Measurements from ENCODE around the gene RECQL5. TPM values are rescaled to one million over a fixed set of nuclear protein-coding genes. Genes with fewer than 3 reads are reported as not detected.
A peak's percentile ranks its signal among the peaks of the same experiment; 100 is the strongest.

The RECQL5 gene
- total and polyA plus RNA-seq, 2 of the 8 experiments (the other 6 are each of a cell fraction or from before 2014, with no cell fraction given), result 15.1 to 41.1 TPM

DNA sequence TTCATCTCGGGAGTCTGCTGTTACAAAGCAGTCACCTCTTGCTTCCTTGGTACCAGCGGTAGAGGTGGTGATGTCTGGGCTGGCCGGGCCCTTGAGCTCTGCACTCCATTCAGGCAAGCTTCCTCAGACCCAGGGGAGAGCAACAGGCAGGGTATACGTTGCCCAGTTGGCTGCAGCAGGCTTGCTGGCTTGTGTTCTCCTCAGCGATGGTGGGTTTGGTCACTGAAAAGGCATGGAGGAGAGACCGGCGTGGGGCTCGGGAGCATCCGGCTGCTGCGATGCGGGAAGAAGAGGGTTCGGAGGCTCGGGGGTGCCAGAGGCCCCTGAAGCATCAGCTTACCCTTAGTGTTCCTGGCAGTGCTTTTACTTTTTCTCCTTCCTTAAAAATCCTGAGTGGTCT, 26.0 kb upstream of the RECQL5 start:
- FAIRE-seq, result no peak
- H3K36me3 ChIP-seq (ENCODE audit: control insufficient read depth in 2 of 4, insufficient read depth in 4 of 4, low read length in 3 of 4), result peaks cover 2 to 9% (median 5%) of the 10 kb centered on the region in 4 experiments; a peak in 4 of 8 replicates
- no peak overlapping the region for H2BK15ac ChIP-seq (ENCODE audit: low read length)
- no peak overlapping the region for H2BK12ac ChIP-seq (ENCODE audit: low read depth, low read length)
- WGBS, 2 experiments (ENCODE audit: extremely low coverage in 1 of 2, insufficient coverage in 1 of 2, insufficient read length in 1 of 2, insufficient replicate concordance in 2 of 2, low coverage in 1 of 2, low lambda C conversion rate in 2 of 2, missing lambda C conversion rate in 1 of 2), result 81% methylated on average over 13 of the region's 13 CpGs; no CpG with 5 or more reads in 1 of the 2 experiments
- no peak overlapping the region for H2BK120ac ChIP-seq (replicated peaks; ENCODE audit: low read depth, low read length)
- no peak overlapping the region; the same call in 1 of the 2 replicates for H3K18ac ChIP-seq (ENCODE audit: extremely low read depth, low read length)
- H4K20me1 ChIP-seq (replicated peaks in 1 of 2; ENCODE audit: control insufficient read depth in 1 of 2, insufficient read depth in 2 of 2, low read length in 2 of 2), result peaks cover 10 to 17% of the 10 kb centered on the region in 2 experiments
- TF ChIP-seq RXRA (IDR thresholded peaks at IDR 0.05; ENCODE audit: insufficient read depth, low read depth, low read length) (no peak), GTF2F1 (IDR thresholded peaks at IDR 0.05; ENCODE audit: borderline replicate concordance, low read depth, low read length) (no peak), NRF1 (IDR thresholded peaks at IDR 0.05; ENCODE audit: low read depth, low read length) (no peak), EP300 (IDR thresholded peaks at IDR 0.05; ENCODE audit: borderline replicate concordance in 1 of 2, low read depth in 2 of 2, low read length in 2 of 2) (no peak), SAP30 (IDR thresholded peaks at IDR 0.05; ENCODE audit: insufficient read depth, insufficient replicate concordance, low read length) (no peak), SIRT6 (IDR thresholded peaks at IDR 0.05; ENCODE audit: low read length) (no peak)
- TF ChIP-seq, protein P1, sequence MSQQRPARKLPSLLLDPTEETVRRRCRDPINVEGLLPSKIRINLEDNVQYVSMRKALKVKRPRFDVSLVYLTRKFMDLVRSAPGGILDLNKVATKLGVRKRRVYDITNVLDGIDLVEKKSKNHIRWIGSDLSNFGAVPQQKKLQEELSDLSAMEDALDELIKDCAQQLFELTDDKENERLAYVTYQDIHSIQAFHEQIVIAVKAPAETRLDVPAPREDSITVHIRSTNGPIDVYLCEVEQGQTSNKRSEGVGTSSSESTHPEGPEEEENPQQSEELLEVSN (IDR thresholded peaks at IDR 0.05), result no peak
- TF ChIP-seq, protein P2, sequence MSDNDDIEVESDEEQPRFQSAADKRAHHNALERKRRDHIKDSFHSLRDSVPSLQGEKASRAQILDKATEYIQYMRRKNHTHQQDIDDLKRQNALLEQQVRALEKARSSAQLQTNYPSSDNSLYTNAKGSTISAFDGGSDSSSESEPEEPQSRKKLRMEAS (IDR thresholded peaks at IDR 0.05), result no peak
- TF ChIP-seq, protein P3, sequence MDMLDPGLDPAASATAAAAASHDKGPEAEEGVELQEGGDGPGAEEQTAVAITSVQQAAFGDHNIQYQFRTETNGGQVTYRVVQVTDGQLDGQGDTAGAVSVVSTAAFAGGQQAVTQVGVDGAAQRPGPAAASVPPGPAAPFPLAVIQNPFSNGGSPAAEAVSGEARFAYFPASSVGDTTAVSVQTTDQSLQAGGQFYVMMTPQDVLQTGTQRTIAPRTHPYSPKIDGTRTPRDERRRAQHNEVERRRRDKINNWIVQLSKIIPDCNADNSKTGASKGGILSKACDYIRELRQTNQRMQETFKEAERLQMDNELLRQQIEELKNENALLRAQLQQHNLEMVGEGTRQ (IDR thresholded peaks at IDR 0.05; ENCODE audit: low read length), result no peak
- no peak overlapping the region for H2BK20ac ChIP-seq (ENCODE audit: low read length)
- peak overlapping the region in 1 of 4 experiments; percentile 19; a peak in 1 of 8 replicates for H3K4me3 ChIP-seq (ENCODE audit: extremely low read depth in 1 of 4, insufficient read depth in 2 of 4, low read depth in 3 of 4, low read length in 4 of 4)
- peak overlapping the region in 1 of 2 experiments; percentile 44; a peak in 1 of 4 replicates for H3K4me2 ChIP-seq (ENCODE audit: insufficient read depth in 1 of 2, low read depth in 2 of 2, low read length in 2 of 2)
- H3K23me2 ChIP-seq (ENCODE audit: low read depth, low read length), result no peaks in the 10 kb centered on the region
- no peak overlapping the region for H2BK5ac ChIP-seq (ENCODE audit: low read depth, low read length)
- no peak overlapping the region for H4K5ac ChIP-seq (ENCODE audit: insufficient read length, low read depth, low read length)
- POLR2A ChIA-PET (ENCODE audit: partially characterized antibody), result interaction anchor here (1.0 to 1.7 kb wide), 8 partner anchors 9 to 87 kb away, joined by 3 to 6 read pairs (median 4); a partner anchor contains a TSS
- peaks cover 13% of the 10 kb centered on the region for H3K79me1 ChIP-seq (ENCODE audit: low read depth, low read length)
- H3K4me1 ChIP-seq (replicated peaks in 1 of 4; ENCODE audit: control insufficient read depth in 3 of 4, insufficient read depth in 4 of 4, low read length in 3 of 4), result peaks cover 3 to 21% (median 7%) of the 10 kb centered on the region in 4 experiments
- CTCF ChIA-PET (ENCODE audit: partially characterized antibody), result interaction anchor here (0.5 to 6.8 kb wide), 17 partner anchors 10 to 92 kb away, joined by 3 to 48 read pairs (median 6); partner anchors contain the start of gene SMIM5
- H3K27ac ChIP-seq (ENCODE audit: low read depth, low read length), result no peak overlapping the region
- H3K9me3 ChIP-seq (ENCODE audit: insufficient read depth in 2 of 2, low read depth in 1 of 2, low read length in 1 of 2), result no peaks in the 10 kb centered on the region
- H3K23ac ChIP-seq (ENCODE audit: insufficient read length), result no peak overlapping the region
- H2AFZ ChIP-seq (ENCODE audit: low read length), result no peak overlapping the region
- H3K9ac ChIP-seq (replicated peaks in 1 of 4; ENCODE audit: extremely low read depth in 1 of 4, low read depth in 3 of 4, low read length in 3 of 4), result no peak overlapping the region
- no peak overlapping the region for H3K4ac ChIP-seq (replicated peaks; ENCODE audit: insufficient read length, low read depth, low read length)
- no peak overlapping the region for H2AK5ac ChIP-seq (ENCODE audit: low read depth, low read length)
- no peak overlapping the region for H4K8ac ChIP-seq (ENCODE audit: extremely low read depth, insufficient read depth, low read length)
- H3K27me3 ChIP-seq (replicated peaks in 1 of 4; ENCODE audit: control insufficient read depth in 3 of 4, extremely low read depth in 1 of 4, insufficient read depth in 3 of 4, low read length in 3 of 4), result no peaks in the 10 kb centered on the region
- no peak overlapping the region for H3K14ac ChIP-seq (ENCODE audit: insufficient read length)
- H4K91ac ChIP-seq (replicated peaks; ENCODE audit: insufficient read length, low read length), result no peak overlapping the region
- no peak for DNase-seq (ENCODE audit: low read depth in 1 of 2, low spot score in 2 of 2)
- no peak overlapping the region for H3K56ac ChIP-seq (replicated peaks; ENCODE audit: insufficient read length, low read depth, low read length)
- H3K79me2 ChIP-seq (ENCODE audit: control insufficient read depth in 1 of 2, insufficient read depth in 2 of 2, low read length in 2 of 2), result peaks cover 0 to 44% of the 10 kb centered on the region in 2 experiments; a peak in 2 of 4 replicates

All from H1 (cell line).